Mesodermal cell (in vitro differentiated cells): ENCODE data around the gene CAPNS1.

Experiments used
- H3K27ac ChIP-seq: 2 replicates; pipeline ENCODE4 v1.7.0; 2013; ENCODE audit warnings: mild to moderate bottlenecking, low read depth, low read length, moderate library complexity; ENCODE audit not compliant: severe bottlenecking
- H3K36me3 ChIP-seq: 2 replicates; pipeline ENCODE4 v1.7.1; 2013; ENCODE audit warnings: mild to moderate bottlenecking, low read length, moderate library complexity; ENCODE audit not compliant: control insufficient read depth, insufficient read depth
- H3K4me1 ChIP-seq: one replicate; pipeline ENCODE4 v1.7.1; 2013; ENCODE audit warnings: mild to moderate bottlenecking, low read length; ENCODE audit not compliant: insufficient read depth, control insufficient read depth, poor library complexity, severe bottlenecking
- H3K4me3 ChIP-seq: 2 replicates; pipeline ENCODE4 v1.7.0; 2013; ENCODE audit warnings: low read length, control low read depth, mild to moderate bottlenecking; ENCODE audit not compliant: insufficient read depth, poor library complexity, severe bottlenecking; ENCODE audit errors: extremely low read depth
- H3K9me3 ChIP-seq: 2 replicates; pipeline ENCODE4 v1.7.1; 2013; ENCODE audit warnings: mild to moderate bottlenecking, low read length, moderate library complexity; ENCODE audit not compliant: control insufficient read depth
- WGBS, 2 experiments: methylation state at CpG; one replicate each; pipeline ENCODE4 v1.1.5; 2013; ENCODE audit warnings: missing lambda C conversion rate in 2 of 2; ENCODE audit not compliant: insufficient coverage in 2 of 2; 5-methylcytosine and 5-hydroxymethylcytosine counted together

CAPNS1 gene

GRCh38 chr19:36103040-36103626 is 36.7 kb upstream of the CAPNS1 start:
- H3K9me3 ChIP-seq = no peaks in the 10 kb centered on the region
- no peak overlapping the region for H3K27ac ChIP-seq
- peaks cover 61% of the 10 kb centered on the region for H3K36me3 ChIP-seq
- 94 to 97% methylated on average over 23 to 24 of the region's 24 CpGs for WGBS, 2 experiments
- no peaks in the 10 kb centered on the region for H3K4me1 ChIP-seq
- no peak overlapping the region for H3K4me3 ChIP-seq

GRCh38 chr19:36103842-36104552 is 35.9 kb upstream of the CAPNS1 start:
- no peaks in the 10 kb centered on the region for H3K9me3 ChIP-seq
- no peak overlapping the region for H3K4me3 ChIP-seq
- H3K36me3 ChIP-seq = peaks cover 60% of the 10 kb centered on the region
- no peak overlapping the region for H3K27ac ChIP-seq
- 96 to 97% methylated on average over 9 to 11 of the region's 12 CpGs for WGBS, 2 experiments
- no peaks in the 10 kb centered on the region for H3K4me1 ChIP-seq

- Histone ChIP-seq H3K9me3 (no peaks in the 10 kb centered on the region), H3K27ac (no peak overlapping the region), H3K4me1 (no peaks in the 10 kb centered on the region), H3K36me3 (peaks cover 43% of the 10 kb centered on the region), H3K4me3 (no peak overlapping the region)
- 92 to 93% methylated on average over 6 of the region's 6 CpGs for WGBS, 2 experiments
Observed at GRCh38 chr19:36106441-36106840, 33.4 kb upstream of the CAPNS1 start.

- no peaks in the 10 kb centered on the region for H3K4me1 ChIP-seq
- H3K27ac ChIP-seq = no peak overlapping the region
- H3K4me3 ChIP-seq = no peak overlapping the region
- peaks cover 46% of the 10 kb centered on the region for H3K36me3 ChIP-seq
- H3K9me3 ChIP-seq = no peaks in the 10 kb centered on the region
- 93 to 98% methylated on average over 5 of the region's 5 CpGs for WGBS, 2 experiments
Observed at GRCh38 chr19:36106991-36107390, 32.9 kb upstream of the CAPNS1 start.

- no peak overlapping the region for H3K4me3 ChIP-seq
- no peaks in the 10 kb centered on the region for H3K4me1 ChIP-seq
- 95 to 100% methylated on average over 1 to 2 of the region's 3 CpGs for WGBS, 2 experiments
- H3K9me3 ChIP-seq = no peaks in the 10 kb centered on the region
- H3K36me3 ChIP-seq = peaks cover 45% of the 10 kb centered on the region
- no peak overlapping the region for H3K27ac ChIP-seq
Observed at GRCh38 chr19:36108684-36109083, 31.2 kb upstream of the CAPNS1 start.

GRCh38 chr19:36110487-36111199 is 29.2 kb upstream of the CAPNS1 start, which contains the start of gene OVOL3:
Gene OVOL3 (plus strand): TSS chr19:36111143. CDS start chr19:36111203, 60 bp downstream.
- Histone ChIP-seq H3K4me1 (no peaks in the 10 kb centered on the region), H3K4me3 (no peak within 1 kb of the TSS), H3K36me3 (peaks cover 35% of the 10 kb centered on the region), H3K9me3 (no peaks in the 10 kb centered on the region), H3K27ac (no peak within 1 kb of the TSS)
- WGBS, 2 experiments = 55% methylated on average over 1 of the region's 1 CpG; no CpG with 5 or more reads in 1 of the 2 experiments

GRCh38 chr19:36111200-36111539 is 28.7 kb upstream of the CAPNS1 start:
- 72 to 77% methylated on average over 9 to 10 of the region's 13 CpGs for WGBS, 2 experiments
- Histone ChIP-seq H3K4me3 (no peak overlapping the region), H3K27ac (no peak overlapping the region)

GRCh38 chr19:36112678-36113077 is 27.2 kb upstream of the CAPNS1 start:
- Histone ChIP-seq H3K27ac (no peak overlapping the region), H3K9me3 (no peaks in the 10 kb centered on the region), H3K4me1 (peaks cover 8% of the 10 kb centered on the region), H3K4me3 (no peak overlapping the region), H3K36me3 (peaks cover 39% of the 10 kb centered on the region)
- WGBS, 2 experiments = 96 to 99% methylated on average over 8 to 9 of the region's 10 CpGs

More at GRCh38 chr19:36111200-36111539, 28.7 kb upstream of the CAPNS1 start:
- peaks cover 2% of the 10 kb centered on the region for H3K4me1 ChIP-seq
- no peaks in the 10 kb centered on the region for H3K9me3 ChIP-seq
- H3K36me3 ChIP-seq = peaks cover 32% of the 10 kb centered on the region

- peaks cover 8% of the 10 kb centered on the region for H3K4me1 ChIP-seq
- 96 to 98% methylated on average over 28 to 31 of the region's 34 CpGs for WGBS, 2 experiments
- no peak overlapping the region for H3K27ac ChIP-seq
- peaks cover 46% of the 10 kb centered on the region for H3K36me3 ChIP-seq
- no peaks in the 10 kb centered on the region for H3K9me3 ChIP-seq
- H3K4me3 ChIP-seq = peak overlapping the region; percentile 81
Observed at GRCh38 chr19:36113425-36113824, 26.4 kb upstream of the CAPNS1 start.

- WGBS, 2 experiments = 11 to 18% methylated on average over 28 to 33 of the region's 48 CpGs
- Histone ChIP-seq H3K27ac (peak overlapping the region; percentile 74), H3K4me1 (peaks cover 8% of the 10 kb centered on the region), H3K9me3 (no peaks in the 10 kb centered on the region), H3K36me3 (peaks cover 53% of the 10 kb centered on the region), H3K4me3 (peak overlapping the region; percentile 81)
Observed at GRCh38 chr19:36113894-36114720, 25.8 kb upstream of the CAPNS1 start.
